ENCODE results near the gene AUTS2. TPM values are rescaled to one million over a fixed set of nuclear protein-coding genes. Genes with fewer than 3 reads are reported as not detected.

The AUTS2 gene
- total RNA-seq, 3 donors from 2014 or later: 31.2 to 67.6 (median 36.5) TPM

DNA sequence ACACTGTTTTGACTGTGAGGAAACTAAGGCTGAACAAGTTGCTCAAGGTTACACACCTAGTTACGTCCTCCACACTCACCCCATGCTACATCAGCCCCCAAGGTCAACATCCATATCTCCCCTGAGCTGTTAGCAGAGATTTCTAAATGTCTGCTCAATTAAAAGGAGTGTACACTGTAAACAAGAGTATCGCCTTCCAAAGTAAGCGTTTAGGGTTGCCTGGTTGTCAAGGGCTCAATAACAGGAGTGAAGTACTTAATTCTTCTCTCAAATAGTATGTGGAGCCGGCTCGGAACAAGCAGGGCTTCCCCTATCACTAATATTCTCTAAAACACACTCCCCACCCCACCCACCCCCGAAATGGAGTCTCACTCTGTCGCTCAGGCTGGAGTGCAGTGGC is 1120.8 kb downstream of the AUTS2 start:
- Histone ChIP-seq H3K4me3 (no peak overlapping the region), H3K4me1 (ENCODE audit: low read depth) (no peaks in the 10 kb centered on the region), H3K9me3 (no peaks in the 10 kb centered on the region), H3K36me3 (ENCODE audit: low read depth) (no peaks in the 10 kb centered on the region)
- no peak for DNase-seq
- TF ChIP-seq CTCF (IDR thresholded peaks at IDR 0.05): no peak
- ATAC-seq: no peak
- intact Hi-C loops (cut with DNase I, micrococcal nuclease): no loop called here

- Histone ChIP-seq H3K36me3 (ENCODE audit: low read depth) (no peaks in the 10 kb centered on the region), H3K4me3 (no peak overlapping the region), H3K4me1 (ENCODE audit: low read depth) (no peaks in the 10 kb centered on the region), H3K9me3 (no peaks in the 10 kb centered on the region)
- intact Hi-C loops (cut with DNase I, micrococcal nuclease): no loop called here
- no peak for TF ChIP-seq CTCF (IDR thresholded peaks at IDR 0.05)
- DNase-seq (no peak), ATAC-seq (no peak)
These were observed 1122.1 kb downstream of the AUTS2 start for GRCh38 chr7:70720191-70720873.

DNA sequence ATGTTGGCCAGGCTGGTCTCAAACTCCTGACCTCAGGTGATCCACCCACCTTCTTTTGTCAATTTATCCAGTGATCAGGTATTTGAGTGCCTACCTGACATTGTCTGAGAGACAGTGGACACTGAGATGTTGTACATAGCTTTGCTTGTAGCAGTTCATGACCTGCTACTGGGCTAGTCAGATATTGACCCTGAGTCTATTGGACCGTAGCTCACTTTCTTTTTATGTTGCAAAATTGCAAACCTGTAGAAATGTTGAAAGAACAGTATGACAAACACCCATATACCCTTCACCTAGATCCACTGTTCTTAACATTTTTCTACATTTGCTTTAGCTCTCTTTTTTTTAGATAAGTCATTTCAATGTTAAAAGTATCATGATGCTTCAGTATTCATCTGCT is 1123.2 kb downstream of the AUTS2 start:
- Histone ChIP-seq H3K4me1 (ENCODE audit: low read depth) (no peaks in the 10 kb centered on the region), H3K9me3 (no peaks in the 10 kb centered on the region), H3K4me3 (no peak overlapping the region), H3K36me3 (ENCODE audit: low read depth) (no peaks in the 10 kb centered on the region)
- no peak for DNase-seq
- intact Hi-C loops (cut with DNase I, micrococcal nuclease): no loop called here
- no peak for TF ChIP-seq CTCF (IDR thresholded peaks at IDR 0.05)
- no peak for ATAC-seq

DNA sequence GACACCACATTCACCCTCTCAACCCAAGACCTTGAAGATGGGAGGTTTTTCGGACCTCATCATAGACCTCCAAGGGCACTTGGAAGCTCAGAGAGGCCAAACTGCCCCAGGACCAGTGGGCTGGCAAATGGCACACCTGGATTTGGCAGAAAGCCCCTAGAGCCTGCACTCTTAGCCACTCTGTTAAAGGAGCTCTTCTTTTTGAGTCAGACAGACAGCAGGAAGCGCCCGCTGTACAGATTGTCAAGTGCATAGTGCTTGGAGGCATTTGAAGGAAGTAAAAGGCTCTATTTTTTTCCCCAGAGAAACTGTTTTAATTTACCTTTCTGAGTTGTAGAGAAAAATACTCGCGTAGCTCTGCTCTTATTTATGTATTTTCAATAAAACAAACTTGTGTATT is 1125.1 kb downstream of the AUTS2 start:
- no peaks in the 10 kb centered on the region for H3K36me3 ChIP-seq (ENCODE audit: low read depth)
- peaks cover 5% of the 10 kb centered on the region for H3K4me1 ChIP-seq (ENCODE audit: low read depth)
- H3K4me3 ChIP-seq: no peak overlapping the region
- DNase-seq (no peak), ATAC-seq (no peak)
- TF ChIP-seq CTCF (IDR thresholded peaks at IDR 0.05): no peak
- no peaks in the 10 kb centered on the region for H3K9me3 ChIP-seq
- intact Hi-C loops (cut with DNase I, micrococcal nuclease): no loop called here

GRCh38 chr7:70725448-70725847 is 1127.2 kb downstream of the AUTS2 start:
- intact Hi-C loops (cut with DNase I, micrococcal nuclease): no loop called here
- no peaks in the 10 kb centered on the region for H3K36me3 ChIP-seq (ENCODE audit: low read depth)
- H3K9me3 ChIP-seq: no peaks in the 10 kb centered on the region
- no peak for TF ChIP-seq CTCF (IDR thresholded peaks at IDR 0.05)
- no peak overlapping the region for H3K4me3 ChIP-seq
- H3K4me1 ChIP-seq (ENCODE audit: low read depth): peaks cover 18% of the 10 kb centered on the region
- DNase-seq (no peak), ATAC-seq (no peak)

GRCh38 chr7:70726294-70726693 is 1128.0 kb downstream of the AUTS2 start:
- ATAC-seq (no peak), DNase-seq (no peak)
- Histone ChIP-seq H3K9me3 (no peaks in the 10 kb centered on the region), H3K4me1 (ENCODE audit: low read depth) (peaks cover 18% of the 10 kb centered on the region), H3K36me3 (ENCODE audit: low read depth) (no peaks in the 10 kb centered on the region), H3K4me3 (no peak overlapping the region)
- no peak for TF ChIP-seq CTCF (IDR thresholded peaks at IDR 0.05)
- intact Hi-C loops (cut with DNase I, micrococcal nuclease): no loop called here
